Activated T-helper 1 cell treated with Interleukin-2 at 50 U/mL for 16 hours (primary cell): ENCODE data around the gene ZNF365.
"Not testable (repeated sequence)": the region's sequence is repeated elsewhere in the genome, so short reads cannot be mapped to it uniquely, and the experiment has no call there.

Experiments
- DNase-seq: peaks from one replicate; pipeline ENCODE4 v3.0.0-alpha.2; 2020; ENCODE audit warnings: low read depth

Gene ZNF365

GRCh38 chr10:62373995-62374861 is at the start of gene ZNF365:
Gene ZNF365 (plus strand): TSS chr10:62374369. CDS start chr10:62376194, 1,825 bp downstream.
- DNase-seq = peak; percentile 27

DNA sequence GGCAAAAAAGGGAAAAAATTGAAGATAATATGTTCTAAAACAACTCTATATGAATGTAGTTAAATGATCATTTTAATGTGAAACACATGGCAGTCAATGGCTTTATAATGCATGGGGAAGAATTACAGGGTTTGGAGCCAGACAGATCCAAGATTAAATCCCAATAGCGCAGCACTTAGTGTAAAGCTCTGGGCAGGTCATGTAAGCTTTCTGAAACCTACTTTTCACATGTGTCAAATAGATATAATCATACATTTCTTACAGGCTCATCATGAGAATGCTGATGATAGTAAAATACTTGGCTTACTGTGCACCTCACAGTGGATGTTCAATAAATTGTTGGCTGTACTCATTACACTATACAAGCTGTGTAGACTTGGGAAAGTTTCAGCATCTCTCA is 48.0 kb upstream of the ZNF365 start:
- no peak for DNase-seq

DNA sequence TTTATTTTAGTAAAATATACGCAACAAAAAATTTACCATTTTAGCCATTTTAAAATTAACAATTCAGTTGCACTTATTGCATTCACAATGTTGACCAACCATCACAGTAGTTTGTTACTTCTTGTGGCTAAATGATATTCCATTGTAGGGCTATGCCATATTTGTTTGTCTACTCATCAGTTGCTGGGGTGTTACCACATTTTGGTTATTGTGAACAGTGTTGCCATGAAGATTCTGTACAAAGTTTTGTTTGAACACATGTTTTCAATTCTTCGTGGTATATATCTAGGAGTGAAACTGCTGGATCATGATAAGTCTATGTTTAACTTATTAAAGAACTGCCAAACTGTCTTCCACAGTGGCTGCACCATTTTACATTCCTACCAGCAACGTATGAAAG is 46.3 kb upstream of the ZNF365 start:
- DNase-seq = no peak

GRCh38 chr10:62330213-62330612 is 44.0 kb upstream of the ZNF365 start:
- no peak for DNase-seq

DNA sequence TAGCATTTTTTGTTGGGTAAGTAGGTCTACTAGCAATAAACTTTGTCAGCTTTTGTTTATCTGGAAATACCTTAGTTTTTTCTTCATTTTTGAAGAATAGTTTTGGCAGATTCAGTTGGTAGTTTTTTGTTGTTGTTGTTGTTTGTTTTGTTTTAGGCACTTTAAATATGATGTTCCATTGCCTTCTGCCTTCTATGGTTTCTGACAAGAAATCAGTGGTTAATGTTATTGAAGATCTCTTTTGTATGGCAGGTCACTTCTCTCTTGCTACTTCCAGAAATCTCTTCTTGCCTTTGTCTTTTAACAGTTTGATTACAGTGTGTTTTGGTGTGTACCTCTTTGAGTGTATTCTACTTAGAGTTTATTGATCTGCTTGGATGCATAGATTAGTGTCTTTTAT is 41.8 kb upstream of the ZNF365 start:
- DNase-seq = no peak

- DNase-seq = no peak
Measured at GRCh38 chr10:62333135-62333889, 40.9 kb upstream of the ZNF365 start.

GRCh38 chr10:62333988-62334682 is 40.0 kb upstream of the ZNF365 start:
- DNase-seq = no peak

DNA sequence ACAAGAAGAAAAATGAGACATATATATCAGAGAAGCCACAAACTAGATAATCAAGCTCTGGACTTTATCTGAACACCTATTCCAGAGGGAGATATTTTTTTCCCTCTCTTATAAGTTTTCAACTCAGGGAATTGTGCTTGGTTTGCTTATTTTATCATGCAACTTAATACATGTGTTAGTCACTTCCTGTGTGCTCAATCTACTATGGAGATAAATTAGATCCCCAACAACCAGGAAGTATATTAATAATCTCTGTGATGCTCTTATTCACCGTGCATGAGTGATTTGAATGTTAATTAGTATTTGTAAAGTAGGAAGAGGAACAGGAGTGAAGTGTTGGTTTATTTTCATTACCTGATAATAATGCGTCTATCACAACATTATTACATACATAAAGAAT is 38.8 kb upstream of the ZNF365 start:
- no peak for DNase-seq

GRCh38 chr10:62336404-62336803 is 37.8 kb upstream of the ZNF365 start:
- DNase-seq = no peak

GRCh38 chr10:62341419-62341818 is 32.8 kb upstream of the ZNF365 start:
- no peak for DNase-seq

- DNase-seq = no peak
Measured at GRCh38 chr10:62343000-62343399, 31.2 kb upstream of the ZNF365 start.

GRCh38 chr10:62348029-62348428 is 26.1 kb upstream of the ZNF365 start:
- DNase-seq = no peak

- DNase-seq = no peak
Measured at GRCh38 chr10:62352356-62352970, 21.7 kb upstream of the ZNF365 start.

DNA sequence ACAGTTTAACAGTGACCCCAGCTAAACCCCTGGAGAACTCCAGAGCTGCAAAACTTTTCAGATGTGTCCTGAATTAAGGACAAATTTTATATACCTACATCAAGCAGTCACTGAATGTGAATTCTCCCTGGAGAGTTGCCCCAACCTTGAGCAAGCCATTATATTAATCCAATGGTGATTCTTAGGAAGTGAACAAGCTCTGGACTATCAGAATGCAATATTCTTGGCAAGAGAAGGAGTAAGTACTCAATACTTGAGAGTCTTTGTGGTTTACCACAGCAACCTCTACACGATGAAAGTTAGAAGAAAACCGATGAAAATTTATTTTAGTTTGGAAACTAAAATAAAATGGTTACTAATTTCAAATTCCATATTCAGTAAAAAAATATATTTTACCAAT is 19.3 kb upstream of the ZNF365 start:
- DNase-seq = no peak

DNA sequence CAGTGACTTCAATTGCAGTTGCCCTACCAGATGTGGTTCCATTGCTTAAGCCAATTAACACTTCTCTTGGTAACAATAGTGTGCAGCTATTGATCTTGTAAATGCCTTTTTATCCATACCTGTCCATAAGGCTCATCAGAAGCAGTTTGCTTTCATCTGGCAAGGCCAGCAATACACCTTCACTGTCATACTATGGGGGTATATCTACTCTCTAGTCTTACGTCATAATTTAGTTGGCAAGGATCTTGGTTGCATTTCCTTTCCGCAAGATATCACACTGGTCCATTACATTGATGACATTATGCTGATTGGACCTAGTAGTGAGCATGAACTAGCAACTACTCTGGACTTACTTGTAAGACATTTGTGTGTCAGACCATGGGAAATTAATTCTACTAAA is 17.7 kb upstream of the ZNF365 start:
- DNase-seq = no peak

- not testable (repeated sequence) for DNase-seq
Measured at GRCh38 chr10:62358151-62358550, 16.0 kb upstream of the ZNF365 start.

GRCh38 chr10:62373639-62373994 is 552 bp upstream of the ZNF365 start:
- DNase-seq = no peak

DNA sequence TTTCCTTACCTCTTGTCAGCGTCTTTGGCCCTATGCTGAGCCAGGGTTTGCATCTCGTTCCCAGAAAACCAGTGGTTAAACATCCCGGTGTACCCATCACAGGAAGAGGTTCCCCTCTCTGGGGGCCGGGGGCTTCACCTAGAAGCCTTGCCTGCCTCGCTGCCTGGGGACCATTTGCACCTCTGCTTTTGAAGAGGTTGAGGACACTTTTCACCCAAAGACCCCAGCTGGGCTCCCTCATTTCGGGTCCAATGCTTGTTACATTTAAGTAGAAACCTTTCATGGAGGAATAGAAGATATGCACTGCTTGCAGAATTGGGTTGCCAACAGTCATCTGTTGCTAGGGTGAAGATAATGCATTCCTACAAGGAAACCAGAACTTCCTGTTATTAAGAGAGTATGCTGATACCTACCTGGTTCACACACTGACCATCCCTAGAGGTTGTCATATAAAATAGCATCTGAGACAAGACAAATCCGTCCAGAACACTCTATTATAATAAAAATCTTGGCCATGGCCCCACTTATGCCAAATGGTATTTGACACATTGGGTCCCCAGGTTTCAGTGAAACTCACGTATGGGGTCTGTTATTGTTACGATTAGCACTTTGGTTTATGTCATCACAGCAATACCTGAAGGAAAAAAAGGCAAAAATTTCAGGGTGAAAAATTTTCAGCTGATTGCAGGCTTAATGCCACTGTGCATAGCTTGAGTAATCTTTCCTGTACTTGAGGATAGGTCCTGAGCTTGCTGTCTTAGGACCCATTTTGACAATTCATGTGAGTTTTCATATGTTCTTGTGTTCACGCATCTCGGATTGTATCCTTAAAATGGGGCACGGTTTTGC is 917 bp downstream of the ZNF365 start:
- no peak for DNase-seq

DNA sequence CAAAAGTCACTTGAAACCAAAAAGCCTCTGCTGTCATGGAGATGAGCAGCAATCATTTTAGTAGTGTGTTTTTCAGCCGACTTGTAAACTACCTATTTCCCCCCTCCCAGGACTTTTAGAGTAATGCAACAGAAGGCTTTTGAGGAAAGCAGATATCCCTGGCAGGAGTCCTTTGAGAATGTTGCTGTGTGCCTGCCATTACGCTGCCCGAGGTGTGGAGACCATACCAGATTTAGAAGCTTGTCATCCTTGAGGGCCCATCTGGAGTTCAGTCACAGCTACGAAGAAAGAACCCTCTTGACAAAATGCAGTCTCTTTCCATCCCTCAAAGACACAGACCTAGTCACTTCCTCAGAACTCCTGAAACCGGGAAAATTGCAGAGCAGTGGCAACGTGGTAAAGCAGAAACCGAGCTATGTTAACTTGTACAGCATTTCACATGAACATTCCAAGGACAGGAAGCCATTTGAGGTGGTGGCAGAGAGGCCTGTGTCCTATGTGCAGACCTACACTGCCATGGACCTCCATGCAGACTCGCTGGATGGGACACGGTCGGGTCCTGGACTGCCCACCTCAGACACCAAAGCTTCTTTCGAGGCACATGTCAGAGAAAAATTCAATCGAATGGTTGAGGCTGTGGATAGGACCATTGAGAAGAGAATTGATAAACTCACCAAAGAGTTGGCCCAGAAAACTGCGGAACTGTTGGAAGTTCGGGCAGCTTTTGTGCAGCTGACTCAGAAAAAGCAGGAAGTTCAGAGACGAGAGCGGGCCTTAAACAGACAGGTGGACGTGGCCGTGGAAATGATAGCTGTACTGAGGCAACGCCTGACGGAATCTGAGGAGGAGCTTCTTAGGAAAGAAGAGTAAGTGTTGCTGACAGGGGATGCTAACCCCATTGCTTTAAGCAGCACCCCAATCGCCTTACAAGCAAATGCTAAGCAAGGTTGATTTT is 2.2 kb downstream of the ZNF365 start:
- DNase-seq = no peak

- no peak for DNase-seq
Measured at GRCh38 chr10:62377026-62377415, 2.9 kb downstream of the ZNF365 start.
